Glomerular visceral epithelial cell (primary cell): ENCODE data around the gene RAB5IF.
"Not testable (repeated sequence)": the region's sequence is repeated elsewhere in the genome, so short reads cannot be mapped to it uniquely, and the experiment has no call there.

Experiments used
- DNase-seq: peaks from one replicate; pipeline ENCODE4 v3.0.0-alpha.2; 2016; ENCODE audit errors: extremely low spot score

RAB5IF gene

DNA sequence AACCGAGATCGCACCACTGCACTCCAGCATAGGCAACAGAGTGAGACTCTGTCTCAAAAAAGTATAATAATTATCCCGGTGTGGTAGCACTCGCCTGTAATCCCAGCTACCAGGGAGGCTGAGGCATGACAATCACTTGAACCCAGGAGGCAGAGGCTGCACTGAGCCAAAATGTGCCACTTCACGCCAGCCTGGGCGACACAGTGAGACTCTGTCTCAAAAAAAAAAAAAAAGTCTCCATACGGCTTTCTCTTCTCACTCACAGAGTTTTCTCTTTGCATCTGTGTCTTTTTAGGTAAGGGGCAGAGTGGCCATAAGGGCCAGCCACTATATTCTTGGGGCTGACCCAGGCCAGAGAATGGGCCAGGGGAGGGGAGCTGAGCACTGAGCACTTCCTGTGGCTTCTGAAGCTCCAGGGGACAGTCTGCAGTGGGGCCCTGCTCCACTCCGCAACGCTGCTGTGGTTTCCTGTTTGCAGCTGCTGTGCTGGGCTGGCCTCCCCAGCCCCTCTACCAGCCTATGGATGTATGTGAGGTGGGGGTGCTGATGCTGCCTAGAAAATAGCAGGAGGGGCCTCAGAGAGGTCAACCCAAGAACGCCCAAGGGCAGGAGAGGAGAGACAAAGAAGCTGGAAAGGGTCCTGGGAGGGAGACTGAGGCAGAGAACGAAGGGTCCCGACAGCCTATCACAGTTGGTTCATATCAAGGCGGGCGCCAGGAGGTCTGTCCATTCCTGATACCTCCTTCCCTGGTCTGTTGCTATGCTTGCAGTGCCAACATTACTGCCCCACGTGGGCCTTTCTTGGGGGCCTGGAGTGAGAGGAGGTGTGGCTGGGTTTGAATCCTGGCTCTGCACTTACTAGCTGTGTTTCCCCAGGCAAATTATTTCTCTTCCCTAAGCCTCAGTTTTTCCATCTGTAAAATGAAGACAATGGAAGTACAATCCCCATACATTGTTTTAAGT, 24.4 kb downstream of the RAB5IF start:
- no peak for DNase-seq

DNA sequence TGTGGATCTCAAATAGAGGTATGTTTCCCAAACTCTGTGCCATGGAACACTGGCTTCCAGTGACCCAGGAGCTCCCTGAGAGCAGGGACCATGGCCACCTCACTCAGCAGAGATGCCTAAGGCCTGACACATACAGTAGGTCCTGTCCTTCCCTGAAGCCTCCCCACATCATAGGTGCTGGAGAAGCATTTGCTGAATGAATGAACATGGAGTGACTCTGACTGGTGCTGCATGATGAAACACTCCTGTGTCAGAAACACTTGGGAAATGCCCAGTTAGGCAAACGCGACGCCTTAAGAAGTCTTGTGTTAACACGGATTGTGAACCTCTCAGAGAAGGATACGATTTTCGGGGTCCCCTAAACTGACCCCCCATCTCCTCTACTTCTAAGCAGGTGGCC, 26.1 kb downstream of the RAB5IF start:
- DNase-seq: peak; percentile 32

DNA sequence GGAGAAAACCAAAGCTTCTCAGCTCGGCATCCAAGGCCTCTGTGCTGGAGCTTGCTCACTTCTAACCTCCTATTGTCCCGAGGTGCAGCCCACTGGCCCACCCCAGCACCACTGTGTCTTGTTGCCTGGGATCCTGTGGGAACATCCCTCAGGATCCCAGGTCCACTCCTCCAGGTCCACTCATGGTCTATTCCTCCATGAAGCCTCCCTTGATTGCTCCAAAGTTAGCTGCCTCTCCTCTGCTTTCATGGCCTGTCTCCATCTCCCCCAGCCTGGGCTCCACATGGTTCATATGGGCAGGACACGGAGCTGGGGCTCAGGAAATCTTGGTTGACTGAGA, 26.5 kb downstream of the RAB5IF start:
- DNase-seq: no peak

DNA sequence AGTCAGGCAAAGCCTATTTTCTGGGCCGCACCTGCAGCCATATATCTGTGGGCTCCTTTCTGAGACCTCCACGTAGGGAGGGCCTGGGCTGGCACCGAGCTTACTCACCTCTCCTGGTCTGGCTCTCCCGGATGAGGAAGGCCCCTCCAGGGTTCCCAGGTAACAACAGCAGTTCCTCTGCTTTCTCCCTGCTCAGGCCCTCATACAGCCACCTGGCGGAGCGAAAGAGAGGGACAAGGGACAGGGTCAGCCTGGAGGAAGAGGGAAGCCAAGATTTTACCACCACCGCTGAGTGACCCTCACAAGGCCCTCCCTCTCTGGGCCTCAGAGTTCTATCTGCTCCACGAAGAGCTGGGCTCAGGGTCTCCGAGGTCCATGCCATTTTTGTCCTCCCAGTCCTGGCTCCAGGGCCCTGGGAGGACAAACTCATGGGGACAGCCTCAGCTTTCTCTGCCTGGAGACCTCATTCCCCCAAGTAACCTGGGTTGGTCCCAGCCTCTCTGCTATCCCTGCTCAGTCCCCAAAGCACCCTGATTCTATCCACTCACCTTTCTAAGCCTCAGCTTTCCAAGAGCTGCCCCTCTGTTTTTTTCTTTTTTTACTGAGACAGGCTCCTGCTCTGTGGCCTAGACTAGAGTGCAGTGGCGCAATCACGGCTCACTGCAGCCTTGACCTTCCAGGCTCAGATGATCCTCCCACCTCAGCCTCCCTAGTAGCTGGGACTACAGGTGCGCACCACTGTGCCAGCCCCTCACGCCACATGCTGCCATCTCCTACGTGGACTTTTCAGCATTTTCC, 27.1 kb downstream of the RAB5IF start:
- no peak for DNase-seq

DNA sequence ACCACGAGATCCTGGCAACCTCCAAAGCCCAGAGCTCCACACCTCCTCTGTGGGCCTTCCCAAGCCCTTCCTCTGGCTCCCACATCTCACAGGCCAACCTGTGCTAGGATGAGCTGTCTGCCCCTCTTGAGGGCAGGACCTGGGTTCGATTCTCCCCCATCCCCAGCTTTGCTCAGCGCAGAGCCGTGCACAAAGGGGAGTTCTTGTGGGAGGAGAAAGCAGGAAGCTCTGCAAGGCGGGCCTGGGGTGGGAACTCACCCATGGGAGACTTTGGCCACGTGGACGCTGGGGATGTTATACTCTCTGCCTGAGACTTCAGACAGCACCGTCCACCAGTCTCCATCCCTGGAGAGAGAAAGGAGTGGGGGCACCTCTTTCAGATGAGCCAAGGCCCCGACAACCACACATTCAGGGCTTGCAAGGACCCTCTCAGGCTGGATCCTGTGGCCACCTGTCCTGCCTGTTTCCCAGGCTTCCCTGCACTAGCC, 27.8 kb downstream of the RAB5IF start:
- no peak for DNase-seq

DNA sequence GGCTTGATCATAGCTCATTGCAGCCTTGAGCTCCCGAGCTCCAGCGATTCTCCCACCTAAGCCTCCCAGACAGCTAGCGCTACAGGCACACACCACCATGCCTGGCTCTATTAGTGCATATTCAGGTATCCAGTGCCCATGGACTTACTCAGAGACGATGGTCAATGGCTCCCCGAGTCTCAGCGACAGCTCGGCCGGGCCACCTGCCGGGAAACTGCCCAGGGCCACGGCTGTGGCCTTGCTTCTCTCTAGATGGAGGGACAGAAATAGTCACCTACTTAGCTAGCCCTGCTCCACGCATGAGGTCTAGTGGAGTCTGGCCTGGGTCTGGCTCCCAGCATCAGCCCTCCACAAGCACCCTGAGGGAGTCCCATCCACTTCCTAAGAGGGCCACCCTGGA, 28.8 kb downstream of the RAB5IF start:
- DNase-seq: no peak

DNA sequence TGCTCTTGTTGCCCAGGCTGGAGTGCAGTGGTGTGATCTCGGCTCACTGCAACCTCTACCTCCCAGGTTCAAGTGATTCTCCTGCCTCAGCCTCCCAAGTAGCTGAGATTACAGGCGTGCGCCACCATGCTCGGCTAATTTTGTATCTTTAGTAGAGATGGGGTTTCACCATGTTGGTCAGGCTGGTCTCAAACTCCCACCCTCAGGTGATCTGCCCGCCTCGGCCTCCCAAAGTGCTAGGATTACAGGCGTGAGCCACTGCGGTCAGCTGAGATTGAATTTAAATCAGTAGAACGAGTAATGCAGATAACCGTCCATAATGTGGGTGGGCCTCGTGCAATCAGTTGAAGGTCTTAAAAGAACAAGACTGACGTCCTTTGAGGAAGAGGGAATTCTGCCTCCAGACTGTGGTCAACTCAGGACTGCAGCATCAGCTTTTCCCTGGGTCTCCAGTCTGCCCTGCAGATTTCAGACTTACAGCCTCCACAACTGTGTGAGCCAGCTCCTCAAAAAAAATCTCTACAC, 33.4 kb downstream of the RAB5IF start:
- DNase-seq: not testable (repeated sequence)

DNA sequence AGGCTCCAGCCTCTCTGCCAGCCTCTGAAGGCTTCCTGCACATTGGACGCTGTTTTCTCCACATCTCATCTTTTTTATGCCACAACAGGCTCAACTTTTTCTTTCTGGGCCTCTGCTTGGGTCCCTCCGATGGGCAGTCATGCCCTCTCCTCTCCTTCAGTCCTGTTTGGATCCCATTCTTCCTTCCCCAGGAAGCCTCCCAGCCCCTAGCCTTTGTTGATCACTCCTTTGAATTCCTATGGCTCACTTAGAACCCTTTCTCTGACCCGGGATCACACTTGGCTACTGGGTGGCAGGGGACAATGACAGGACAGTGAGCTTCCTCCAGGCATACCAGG, 35.9 kb downstream of the RAB5IF start:
- no peak for DNase-seq

DNA sequence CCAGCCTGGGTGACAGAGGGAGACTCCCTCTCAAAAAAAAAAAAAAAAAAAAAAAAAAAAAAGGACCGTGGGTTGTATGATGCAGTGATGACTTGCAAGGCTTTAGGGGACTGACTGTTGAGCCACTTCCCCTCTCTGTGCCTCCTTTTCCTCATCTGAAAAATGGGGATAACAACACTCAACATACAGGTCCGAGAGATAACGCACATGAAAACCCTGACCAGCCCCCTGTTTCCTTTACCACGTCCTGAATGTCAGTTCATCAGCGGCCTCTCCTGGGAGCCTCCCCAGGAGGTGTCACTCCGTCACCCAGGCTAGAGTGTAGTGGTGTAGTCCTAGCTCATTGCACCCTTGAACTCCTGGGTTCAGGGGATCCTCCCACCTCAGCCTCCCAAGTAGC, 36.6 kb downstream of the RAB5IF start:
- no peak for DNase-seq

DNA sequence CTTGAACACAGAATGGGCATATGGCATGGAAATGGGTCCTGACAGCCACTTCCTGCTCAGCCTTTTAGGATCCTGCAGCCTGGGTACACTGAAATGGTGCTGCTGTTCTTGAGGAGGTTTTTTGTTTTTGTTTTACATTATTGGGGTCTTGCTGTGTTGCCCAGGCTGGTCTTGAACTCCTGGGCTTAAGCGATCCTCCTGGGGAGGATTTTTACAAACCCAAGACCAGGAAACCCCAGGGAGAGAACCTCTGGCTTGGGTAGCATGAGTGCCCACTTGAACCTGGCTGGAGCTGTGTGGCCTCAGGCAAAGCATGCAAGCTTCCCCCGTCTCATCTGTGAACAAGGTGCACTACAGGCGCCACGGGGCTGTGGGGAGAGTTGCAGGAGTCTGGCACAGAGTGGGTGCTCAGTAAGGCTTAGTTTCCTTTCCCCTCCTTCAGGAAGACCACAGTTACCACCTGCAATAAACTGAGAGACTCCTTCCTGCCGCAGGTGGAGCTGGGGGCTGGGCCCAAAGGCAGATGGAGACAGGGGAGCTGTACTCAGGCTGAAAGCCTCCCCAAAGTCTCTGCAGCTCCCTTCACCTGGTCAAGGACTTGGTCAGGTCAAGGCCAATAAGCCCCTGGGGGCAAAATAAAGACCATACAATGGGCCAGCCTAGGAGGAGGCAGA, 38.6 kb downstream of the RAB5IF start:
- DNase-seq: no peak

DNA sequence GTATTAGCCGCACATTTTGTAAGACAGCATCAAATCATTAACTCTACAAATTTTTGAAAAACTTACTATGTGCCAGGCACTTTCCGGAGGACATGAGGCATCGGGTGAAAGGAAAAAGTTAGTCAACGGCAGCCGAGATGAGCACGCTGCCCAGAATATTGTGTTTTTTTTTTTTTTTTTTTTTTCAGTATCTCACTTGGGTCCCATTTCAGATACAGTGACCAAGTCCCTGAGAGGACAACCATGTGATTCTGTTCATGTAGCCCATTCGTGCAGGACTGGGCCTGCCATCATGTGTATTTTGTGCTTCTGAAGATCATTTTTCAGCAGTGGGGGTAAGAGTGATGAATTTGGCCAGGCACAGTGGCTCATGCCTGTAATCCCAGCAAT, 39.1 kb downstream of the RAB5IF start:
- no peak for DNase-seq

DNA sequence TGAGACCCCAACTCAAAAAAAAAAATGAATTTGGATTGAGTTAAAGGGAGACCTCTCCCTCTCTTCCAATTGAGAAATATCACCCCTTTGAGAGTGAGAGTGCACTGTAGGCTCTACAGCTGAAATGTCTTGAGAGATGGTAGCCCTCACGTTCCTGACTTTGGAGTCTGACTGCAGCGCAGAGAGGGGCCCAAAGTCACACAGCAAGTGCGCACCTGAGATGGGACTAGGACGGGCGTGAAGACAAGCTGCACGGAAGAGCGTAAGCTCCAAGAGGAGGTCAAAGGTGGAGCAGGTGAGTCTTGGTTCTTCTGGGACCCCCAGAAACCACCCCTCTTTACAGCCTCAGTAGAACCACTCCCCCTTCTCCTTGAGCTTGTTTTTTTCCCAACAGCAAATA, 39.8 kb downstream of the RAB5IF start:
- DNase-seq: no peak

DNA sequence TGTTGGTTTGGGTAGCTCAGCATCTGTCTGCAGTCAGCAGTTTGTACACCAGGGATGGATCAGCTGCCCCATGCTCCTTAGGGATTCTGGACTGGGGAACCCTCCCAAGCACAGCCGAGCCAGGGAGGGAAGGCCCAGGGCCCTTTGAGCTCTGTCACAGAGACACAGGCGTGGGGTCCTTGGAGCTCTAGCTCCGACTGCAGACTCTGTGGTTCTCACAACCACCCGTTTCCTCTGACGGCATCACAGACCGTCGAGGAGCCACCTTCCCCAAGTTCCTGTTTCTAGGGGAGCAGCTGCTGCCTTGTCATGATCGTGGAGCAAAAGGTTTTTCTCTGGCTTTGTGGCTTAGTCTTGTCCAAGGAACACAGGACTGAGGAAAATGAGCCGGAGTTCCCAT, 40.4 kb downstream of the RAB5IF start, which contains the start of gene SLA2:
Gene SLA2, minus strand, starts transcription at position 199 of the 400 bp plus-strand sequence. CDS start 4,861 bp downstream, outside the sequence.
- no peak for DNase-seq

DNA sequence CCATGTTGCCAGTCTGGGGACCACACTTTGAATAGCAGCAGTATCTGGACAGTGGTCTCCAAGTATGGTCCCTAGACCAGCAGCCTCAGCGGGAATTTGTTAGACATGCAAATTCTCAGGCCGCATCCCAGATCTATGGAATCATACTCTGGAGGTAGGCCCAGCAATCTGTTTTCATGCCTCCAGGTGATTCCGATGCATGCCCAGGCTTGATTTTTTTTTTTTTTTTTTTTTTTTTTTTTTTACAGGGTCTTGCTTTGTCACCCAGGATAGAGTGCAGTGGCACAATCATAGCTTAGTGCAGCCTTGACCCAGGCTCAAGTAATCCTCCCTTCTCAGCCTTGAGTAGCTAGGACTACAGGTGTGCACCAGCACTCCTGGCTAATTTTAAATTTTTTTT, 41.1 kb downstream of the RAB5IF start:
- no peak for DNase-seq

DNA sequence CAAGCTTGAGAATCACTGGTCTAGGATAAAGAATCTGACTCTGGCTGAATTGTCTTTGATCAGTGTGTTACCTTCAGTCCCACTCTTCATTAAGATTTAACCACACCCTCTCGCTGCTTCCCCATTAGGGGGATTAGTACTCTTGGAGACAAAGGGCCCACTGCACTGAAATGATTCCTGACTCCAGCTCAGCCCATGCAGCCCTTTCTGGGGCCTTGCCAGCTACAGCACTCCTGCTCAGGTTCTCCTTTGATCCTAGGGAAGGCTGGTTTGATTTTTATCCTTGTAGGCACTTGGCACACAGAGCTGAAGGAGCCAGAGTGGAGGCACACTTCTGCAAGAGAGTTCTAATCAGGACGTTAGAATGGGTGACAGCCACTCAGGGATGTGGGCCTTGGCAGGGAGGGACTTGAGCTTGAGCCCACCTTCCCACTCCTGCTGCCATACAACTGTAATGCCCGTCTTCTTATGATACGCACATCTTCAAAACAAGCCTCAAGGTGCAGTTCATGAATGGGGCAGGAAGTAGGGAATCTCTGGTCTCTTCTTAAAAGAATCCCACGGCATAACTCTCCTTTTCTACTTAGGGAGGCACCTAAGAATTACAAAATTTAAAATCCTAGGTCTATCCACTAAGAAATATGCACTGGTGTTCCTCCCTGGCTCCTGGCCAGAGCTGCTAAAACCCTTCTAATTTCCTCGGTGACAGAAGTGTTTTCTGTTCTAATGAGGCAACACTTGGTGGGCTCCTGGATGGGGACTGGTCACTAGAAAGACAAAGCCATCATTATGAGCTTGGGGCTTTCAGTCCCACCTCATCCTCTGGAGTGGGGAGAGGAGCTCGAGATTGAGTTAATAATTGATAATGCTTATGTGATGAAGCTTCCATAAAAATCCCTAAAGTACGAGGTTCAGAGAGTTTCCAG, 41.9 kb downstream of the RAB5IF start:
- DNase-seq: no peak

DNA sequence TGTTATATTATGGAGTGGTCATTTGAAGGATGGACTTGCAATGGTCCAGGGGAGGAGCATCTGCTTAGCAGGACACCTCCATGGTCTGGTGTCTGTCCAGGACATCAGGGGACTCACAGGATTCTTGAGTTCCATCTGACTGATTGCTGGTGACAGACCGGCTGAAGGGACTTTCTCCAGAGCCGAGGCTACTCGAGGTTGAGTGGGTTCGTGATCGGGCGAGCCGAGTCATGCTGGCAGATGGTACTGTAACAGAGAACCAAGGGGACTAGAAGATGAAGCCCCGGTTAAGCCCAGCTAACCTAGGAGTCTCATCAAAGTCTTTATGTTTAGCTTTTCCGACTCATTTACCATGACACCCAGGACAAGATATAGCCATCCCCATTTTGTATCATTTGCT, 47.9 kb downstream of the RAB5IF start:
- no peak for DNase-seq

DNA sequence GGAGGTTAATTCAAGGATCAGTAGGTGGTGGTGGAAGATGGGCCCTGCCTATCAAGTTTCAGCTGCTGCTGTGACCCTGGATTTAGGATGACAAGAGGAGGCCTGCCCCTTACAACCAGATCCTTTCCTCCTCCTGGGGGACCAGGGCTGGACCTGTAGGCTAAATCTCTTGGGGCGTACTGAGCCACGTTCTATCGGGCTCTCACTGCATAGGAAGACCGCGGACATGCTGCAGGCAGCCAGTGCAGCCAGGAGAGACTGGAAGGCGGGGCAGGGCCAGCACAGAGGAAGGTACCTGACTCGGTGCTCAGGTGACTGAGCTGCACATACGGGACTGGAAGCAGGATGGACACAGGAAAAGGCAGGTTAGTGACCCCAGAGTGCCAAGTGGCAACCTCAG, 48.9 kb downstream of the RAB5IF start:
- no peak for DNase-seq

DNA sequence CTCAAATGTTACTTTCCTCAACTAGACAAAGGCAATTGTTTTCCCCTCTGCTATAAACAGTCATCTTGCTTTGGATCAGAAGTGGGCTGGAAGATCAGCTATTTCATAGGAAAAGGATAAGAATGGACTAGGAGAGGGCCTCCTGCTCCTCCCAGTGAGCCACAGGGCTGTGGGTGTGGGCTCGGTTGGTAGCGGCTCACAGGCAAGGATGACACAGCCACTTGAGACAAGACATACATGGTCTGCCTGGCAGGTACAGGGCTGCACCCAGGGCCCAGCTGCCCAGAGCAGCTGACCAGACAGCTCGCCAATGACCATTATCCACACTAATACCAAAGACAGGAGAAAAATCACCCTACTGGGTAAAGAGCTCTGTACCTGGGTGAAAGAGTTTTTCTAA, 49.4 kb downstream of the RAB5IF start:
- DNase-seq: no peak

DNA sequence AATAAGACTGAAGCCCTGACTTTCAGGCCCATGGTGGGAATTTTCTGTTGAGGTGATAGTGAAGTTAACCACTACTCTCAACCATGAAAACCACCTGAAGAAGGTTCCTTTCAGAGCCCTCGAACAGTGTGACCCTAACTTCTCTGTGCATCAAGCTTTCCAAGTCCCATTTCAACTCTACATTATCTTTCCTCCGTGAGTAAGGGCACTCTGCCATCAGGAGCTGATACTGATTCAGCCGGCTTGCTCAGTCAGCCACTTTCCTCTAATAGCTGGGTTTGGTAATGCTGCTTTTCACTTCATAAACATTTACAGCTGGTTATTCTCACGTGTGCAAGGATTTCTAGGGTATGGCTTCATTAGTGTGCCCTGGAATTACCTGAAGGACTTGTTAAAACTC, 51.2 kb downstream of the RAB5IF start:
- DNase-seq: no peak

DNA sequence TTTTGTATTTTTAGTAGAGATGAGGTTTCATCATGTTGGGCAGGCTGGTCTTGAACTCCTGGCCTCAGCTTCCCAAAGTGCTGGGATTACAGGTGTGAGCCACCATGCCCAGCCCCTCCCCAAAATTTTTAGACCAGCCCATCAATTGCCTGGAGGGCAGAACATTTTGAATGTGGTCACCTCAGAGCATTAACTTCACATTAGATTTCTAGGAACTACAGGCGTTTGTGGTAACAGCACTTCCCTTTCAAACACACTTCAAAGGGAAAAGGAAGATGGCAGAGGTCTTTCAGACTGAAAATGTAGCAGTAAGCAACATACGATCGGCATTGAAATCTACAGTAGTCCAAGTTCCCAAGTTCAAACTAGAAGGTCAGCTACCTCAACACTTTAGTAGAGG, 52.7 kb downstream of the RAB5IF start:
- DNase-seq: no peak
